ENCODE data around the gene ZNF428. TPM values are rescaled to one million over a fixed set of nuclear protein-coding genes. Genes with fewer than 3 reads are reported as not detected.

The ZNF428 gene
- total and polyA plus RNA-seq, 2 of the 8 experiments (the other 6 are each of a cell fraction or from before 2014, with no cell fraction given), result 7.8 to 16.7 TPM

DNA sequence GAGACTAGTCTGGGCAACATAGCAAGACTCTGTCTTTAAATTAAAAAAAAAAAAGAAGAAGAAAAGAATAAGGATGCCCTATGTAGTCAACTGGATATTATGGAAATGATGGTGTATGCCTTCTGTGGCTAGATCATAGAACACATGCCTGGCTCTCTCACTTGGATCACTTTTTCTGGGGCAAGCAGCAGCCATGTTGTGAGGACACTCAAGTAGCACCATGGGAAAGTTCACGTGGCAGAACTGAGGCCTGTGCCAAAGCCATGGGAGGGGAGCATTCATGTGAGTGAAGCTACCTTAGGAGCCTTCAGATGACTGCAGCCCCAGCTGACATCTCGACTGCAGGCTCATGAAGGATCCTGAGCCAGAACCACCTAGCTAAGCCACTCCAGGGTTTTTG, 38.6 kb upstream of the ZNF428 start:
- Histone ChIP-seq H2BK12ac (ENCODE audit: low read depth, low read length) (no peak overlapping the region), H3K27ac (ENCODE audit: low read depth, low read length) (no peak overlapping the region), H4K5ac (ENCODE audit: insufficient read length, low read depth, low read length) (no peak overlapping the region), H2AK5ac (ENCODE audit: low read depth, low read length) (no peak overlapping the region), H3K23me2 (ENCODE audit: low read depth, low read length) (no peaks in the 10 kb centered on the region), H4K20me1 (replicated peaks in 1 of 2; ENCODE audit: control insufficient read depth in 1 of 2, insufficient read depth in 2 of 2, low read length in 2 of 2) (peaks cover 0 to 4% of the 10 kb centered on the region in 2 experiments), H3K4me3 (ENCODE audit: extremely low read depth in 1 of 4, insufficient read depth in 2 of 4, low read depth in 3 of 4, low read length in 4 of 4) (no peak overlapping the region), H3K4me1 (replicated peaks in 1 of 4; ENCODE audit: control insufficient read depth in 3 of 4, insufficient read depth in 4 of 4, low read length in 3 of 4) (no peaks in the 10 kb centered on the region), H2BK15ac (ENCODE audit: low read length) (no peak overlapping the region), H4K91ac (replicated peaks; ENCODE audit: insufficient read length, low read length) (no peak overlapping the region), H3K9me3 (ENCODE audit: insufficient read depth in 2 of 2, low read depth in 1 of 2, low read length in 1 of 2) (no peaks in the 10 kb centered on the region), H3K9ac (replicated peaks in 1 of 4; ENCODE audit: extremely low read depth in 1 of 4, low read depth in 3 of 4, low read length in 3 of 4) (no peak overlapping the region), H2BK20ac (ENCODE audit: low read length) (no peak overlapping the region), H3K79me2 (ENCODE audit: control insufficient read depth in 1 of 2, insufficient read depth in 2 of 2, low read length in 2 of 2) (no peaks in the 10 kb centered on the region), H3K27me3 (replicated peaks in 1 of 4; ENCODE audit: control insufficient read depth in 3 of 4, extremely low read depth in 1 of 4, insufficient read depth in 3 of 4, low read length in 3 of 4) (no peaks in the 10 kb centered on the region), H3K18ac (ENCODE audit: extremely low read depth, low read length) (no peak overlapping the region), H3K14ac (ENCODE audit: insufficient read length) (no peak overlapping the region), H3K36me3 (ENCODE audit: control insufficient read depth in 2 of 4, insufficient read depth in 4 of 4, low read length in 3 of 4) (peaks cover 2 to 26% (median 11%) of the 10 kb centered on the region in 4 experiments; a peak in 5 of 8 replicates), H2BK5ac (ENCODE audit: low read depth, low read length) (no peak overlapping the region), H4K8ac (ENCODE audit: extremely low read depth, insufficient read depth, low read length) (no peak overlapping the region), H2BK120ac (replicated peaks; ENCODE audit: low read depth, low read length) (no peak overlapping the region), H3K23ac (ENCODE audit: insufficient read length) (no peak overlapping the region), H3K79me1 (ENCODE audit: low read depth, low read length) (no peaks in the 10 kb centered on the region; the same call in 1 of the 2 replicates), H2AFZ (ENCODE audit: low read length) (no peak overlapping the region), H3K4ac (replicated peaks; ENCODE audit: insufficient read length, low read depth, low read length) (no peak overlapping the region), H3K4me2 (ENCODE audit: insufficient read depth in 1 of 2, low read depth in 2 of 2, low read length in 2 of 2) (no peak overlapping the region), H3K56ac (replicated peaks; ENCODE audit: insufficient read length, low read depth, low read length) (no peak overlapping the region)
- CTCF ChIA-PET (ENCODE audit: partially characterized antibody), result interaction anchor here (0.8 to 2.7 kb wide), 3 partner anchors 11 to 103 kb away, joined by 3 to 7 read pairs (median 3); no protein-coding TSS in a partner anchor
- POLR2A ChIA-PET (ENCODE audit: partially characterized antibody), result interaction anchor here (1.1 to 1.6 kb wide), 2 partner anchors 10 to 89 kb away, joined by 3 to 6 read pairs; no protein-coding TSS in a partner anchor
- FAIRE-seq (no peak), DNase-seq (ENCODE audit: low read depth in 1 of 2, low spot score in 2 of 2) (no peak)
- 77% methylated on average over 2 of the region's 2 CpGs; no CpG with 5 or more reads in 1 of the 2 experiments for WGBS, 2 experiments (ENCODE audit: extremely low coverage in 1 of 2, insufficient coverage in 1 of 2, insufficient read length in 1 of 2, insufficient replicate concordance in 2 of 2, low coverage in 1 of 2, low lambda C conversion rate in 2 of 2, missing lambda C conversion rate in 1 of 2)
- TF ChIP-seq RAD21 (IDR thresholded peaks at IDR 0.05 in 1 of 2, conservative IDR thresholded peaks at IDR 0.05 in 1 of 2; ENCODE audit: low read depth in 2 of 2, low read length in 2 of 2) (no peak), PHF8 (conservative IDR thresholded peaks at IDR 0.05; ENCODE audit: low read depth, low read length) (no peak), POU5F1 (IDR thresholded peaks at IDR 0.05; ENCODE audit: low read depth, low read length) (no peak), SIN3A (conservative IDR thresholded peaks at IDR 0.05 in 1 of 2, IDR thresholded peaks at IDR 0.05 in 1 of 2; ENCODE audit: low read depth in 1 of 2, low read length in 2 of 2) (no peak), TEAD4 (IDR thresholded peaks at IDR 0.05; ENCODE audit: low read depth, low read length) (no peak), SP1 (IDR thresholded peaks at IDR 0.05; ENCODE audit: low read depth, low read length) (no peak), YY1 (IDR thresholded peaks at IDR 0.05; ENCODE audit: low read depth, low read length) (no peak), SRF (IDR thresholded peaks at IDR 0.05; ENCODE audit: low read depth, low read length) (no peak), ASH2L (IDR thresholded peaks at IDR 0.05; ENCODE audit: low read length) (no peak), FOSL1 (IDR thresholded peaks at IDR 0.05; ENCODE audit: insufficient read depth, low read depth, low read length) (no peak)
